A673 (cell line): ENCODE measurements around the gene NME3. TPM values are rescaled to one million over a fixed set of nuclear protein-coding genes. Genes with fewer than 3 reads are reported as not detected.
A peak's percentile ranks its signal among the peaks of the same experiment; 100 is the strongest.

Experiments
- BruUV-seq: library from RNA; stranded (reverse); fragments of 400-500 nt; replicated peaks from 2 replicates; lab custom pipeline; 2021; lab: Mats Ljungman, UMichigan
- CTCF ChIA-PET: fragments of 300-600 bp; sonication (Branson Sonifier 250); formaldehyde crosslinking; loops from one replicate; lab custom pipeline; 2022; ENCODE audit warnings: antibody characterized with exemption; lab: Charles Lee
- POLR2A ChIA-PET: fragments of 300-600 bp; sonication (Branson Sonifier 250); formaldehyde crosslinking; loops from one replicate; lab custom pipeline; 2022; ENCODE audit warnings: antibody characterized with exemption; ENCODE audit not compliant: low non-redundant PET; lab: Charles Lee
- DNase-seq: peaks from one replicate; pipeline ENCODE4 v3.0.0-alpha.2; 2015; ENCODE audit warnings: low spot score
- H3K27ac ChIP-seq: fragments of 200-600 bp; sonication (generic); 2 replicates; pipeline ENCODE4 v1.5.1; 2016; ENCODE audit warnings: mixed run types, low read depth, mild to moderate bottlenecking, mixed read lengths, antibody characterized with exemption, low read length; ENCODE audit not compliant: poor library complexity, severe bottlenecking
- H3K27me3 ChIP-seq: fragments of 200-600 bp; sonication (generic); replicated peaks from 2 replicates; pipeline ENCODE4 v1.6.1; 2017; ENCODE audit warnings: mixed run types, low read depth, mild to moderate bottlenecking, mixed read lengths, antibody characterized with exemption, low read length; ENCODE audit not compliant: insufficient read depth, poor library complexity
- H3K36me3 ChIP-seq: fragments of 200-600 bp; sonication (generic); 2 replicates; pipeline ENCODE4 v1.6.1; 2016; ENCODE audit warnings: mixed run types, mild to moderate bottlenecking, mixed read lengths, antibody characterized with exemption, low read length; ENCODE audit not compliant: insufficient read depth, poor library complexity, severe bottlenecking
- H3K4me1 ChIP-seq: fragments of 200-600 bp; sonication (generic); 2 replicates; pipeline ENCODE4 v1.6.1; 2017; ENCODE audit warnings: mixed run types, mild to moderate bottlenecking, mixed read lengths, antibody characterized with exemption, low read length; ENCODE audit not compliant: insufficient read depth, poor library complexity, severe bottlenecking
- H3K4me3 ChIP-seq: fragments of 200-600 bp; sonication (generic); 2 replicates; pipeline ENCODE4 v1.5.1; 2016; ENCODE audit warnings: low read depth, mixed run types, mild to moderate bottlenecking, mixed read lengths, low read length; ENCODE audit not compliant: poor library complexity, severe bottlenecking
- H3K9me3 ChIP-seq: fragments of 200-600 bp; sonication (generic); 2 replicates; pipeline ENCODE4 v1.6.1; 2016; ENCODE audit warnings: mixed run types, low read depth, mild to moderate bottlenecking, mixed read lengths, antibody characterized with exemption, low read length; ENCODE audit not compliant: poor library complexity, severe bottlenecking
- CTCF ChIP-seq: fragments of 300-800, 200-600 bp; sonication (generic); conservative IDR thresholded peaks from 2 replicates; pipeline ENCODE4 v1.5.1; 2017; ENCODE audit warnings: low read depth, mild to moderate bottlenecking, antibody characterized with exemption, low read length, moderate library complexity, mixed read lengths
- EZH2 ChIP-seq: fragments of 200-600 bp; sonication (generic); IDR thresholded peaks from 2 replicates; pipeline ENCODE4 v1.6.1; 2017; ENCODE audit warnings: borderline replicate concordance, low read depth, mild to moderate bottlenecking, mixed read lengths, antibody characterized with exemption, low read length; ENCODE audit not compliant: poor library complexity, severe bottlenecking
- intact Hi-C: fragments of 100-400 bp; cut with micrococcal nuclease; formaldehyde crosslinking; loops from one replicate; pipeline ENCODE4 v1.10.0; 2022; ENCODE audit not compliant: unreplicated experiment
- total RNA-seq: library from RNA; stranded (reverse); gene quantifications from 2 replicates; pipeline ENCODE4 v1.2.3, GENCODE V29; 2021

Gene NME3
- total RNA-seq, 1 experiment from 2014 or later, result 35.3 TPM

- H3K36me3 ChIP-seq, result peaks cover 18% of the 10 kb centered on the region
- intact Hi-C loops, result loop anchor here (10.0 kb wide), 1 partner anchor 50 kb away; the partner anchor contains the start of genes FAHD1 and HAGH
Observed at GRCh38 chr16:1774448-1774780, 3.1 kb upstream of the NME3 start.

GRCh38 chr16:1773703-1774447 is 2.5 kb upstream of the NME3 start:
- no TSS peak for BruUV-seq
- DNase-seq, result no peak
- H3K27me3 ChIP-seq, result no peaks in the 10 kb centered on the region
- CTCF ChIA-PET, result interaction anchor here (1.4 kb wide), 1 partner anchor 68 kb away, joined by 3 read pairs; the partner anchor contains the start of gene MAPK8IP3
- peaks cover 4% of the 10 kb centered on the region for H3K4me1 ChIP-seq
- H3K36me3 ChIP-seq, result peaks cover 18% of the 10 kb centered on the region
- TF ChIP-seq EZH2, result no peak
- 0 out of 2 replicates have a peak, but pooled peaks have one; percentile 5 for TF ChIP-seq CTCF
- POLR2A ChIA-PET, result no interaction called here
- peak overlapping the region; percentile 63 for H3K4me3 ChIP-seq
- intact Hi-C loops, result loop anchor here (10.0 kb wide), 1 partner anchor 51 kb away; the partner anchor contains the start of genes FAHD1 and HAGH
- peak overlapping the region; percentile 98 for H3K27ac ChIP-seq
- no peaks in the 10 kb centered on the region for H3K9me3 ChIP-seq

More at GRCh38 chr16:1774448-1774780, 3.1 kb upstream of the NME3 start:
- Histone ChIP-seq H3K9me3 (no peaks in the 10 kb centered on the region), H3K4me1 (peaks cover 4% of the 10 kb centered on the region), H3K27me3 (no peaks in the 10 kb centered on the region), H3K4me3 (peak overlapping the region; percentile 63), H3K27ac (no peak overlapping the region)
- no TSS peak for BruUV-seq
- no peak for DNase-seq
- TF ChIP-seq CTCF (no peak), EZH2 (no peak)
- CTCF ChIA-PET, result no interaction called here
- POLR2A ChIA-PET, result no interaction called here

DNA sequence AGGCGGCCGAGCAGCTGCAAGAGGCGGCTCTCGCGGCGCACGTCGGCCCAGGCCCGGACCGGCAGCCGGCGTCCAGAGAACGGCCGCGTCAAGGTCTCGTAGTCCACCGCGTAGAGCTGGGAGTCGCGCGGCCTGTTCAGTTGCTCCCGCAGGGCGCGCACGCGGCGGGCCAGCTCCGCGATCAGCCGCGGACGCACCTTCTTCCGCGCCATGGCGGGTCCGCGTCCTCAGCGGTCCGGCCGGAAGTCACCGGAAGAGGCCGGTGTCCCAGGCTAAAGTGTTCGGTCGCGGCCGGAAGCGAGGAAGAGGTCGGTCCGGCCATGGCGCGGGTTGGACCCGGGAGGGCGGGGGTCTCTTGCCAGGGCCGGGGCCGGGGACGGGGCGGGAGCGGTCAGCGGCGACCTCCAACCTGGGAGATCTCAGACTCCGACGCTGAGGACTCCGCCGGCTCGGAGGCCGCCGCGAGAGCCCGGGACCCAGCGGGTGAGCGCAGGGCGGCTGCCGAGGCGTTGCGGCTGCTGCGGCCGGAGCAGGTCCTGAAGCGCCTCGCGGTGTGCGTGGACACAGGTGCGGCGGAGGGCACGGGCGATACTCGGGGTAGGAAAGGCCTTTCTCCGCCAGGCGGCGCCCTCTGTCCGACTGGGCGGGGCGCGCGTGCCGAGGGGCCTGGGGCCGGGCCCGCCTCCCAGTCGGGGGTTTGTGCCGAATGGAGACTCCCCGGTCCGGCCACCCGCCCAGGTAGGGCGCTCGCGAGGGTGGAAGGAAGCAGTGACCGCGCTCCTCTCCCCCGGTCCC is 1.8 kb upstream of the NME3 start, which contains the start of gene MRPS34:
TSS of gene MRPS34 (minus strand) at position 227 of the 795 bp plus-strand sequence. CDS start at position 212, 15 bp downstream.
- no peaks in the 10 kb centered on the region for H3K27me3 ChIP-seq
- CTCF ChIA-PET, result interaction anchor here (0.7 to 1.4 kb wide), 3 partner anchors 9 to 67 kb away, joined by 3 to 5 read pairs (median 3); partner anchors contain the start of genes MAPK8IP3, NUBP2 and SPSB3
- H3K9me3 ChIP-seq, result no peaks in the 10 kb centered on the region
- TF ChIP-seq CTCF, result peak; percentile 64
- no peak for TF ChIP-seq EZH2
- H3K27ac ChIP-seq, result peak within 1 kb of the TSS; percentile 98
- peaks cover 4% of the 10 kb centered on the region for H3K4me1 ChIP-seq
- H3K4me3 ChIP-seq, result peak within 1 kb of the TSS; percentile 63
- POLR2A ChIA-PET, result no interaction called here
- H3K36me3 ChIP-seq, result peaks cover 19% of the 10 kb centered on the region
- DNase-seq, result peak; percentile 92
- intact Hi-C loops, result loop anchor here (10.0 kb wide), 1 partner anchor 52 kb away; the partner anchor contains the start of genes FAHD1 and HAGH
- BruUV-seq, result no TSS peak
